GM19025 (cell line): Measurements from ENCODE around the gene LRMDA.

Experiments used
- ATAC-seq: cut with Tn5 transposase; IDR thresholded peaks from one replicate; pipeline ENCODE4 v1.9.1; 2021; ENCODE audit warnings: mild to moderate bottlenecking, low read depth, moderate library complexity; ENCODE audit not compliant: unreplicated experiment

The LRMDA gene

DNA sequence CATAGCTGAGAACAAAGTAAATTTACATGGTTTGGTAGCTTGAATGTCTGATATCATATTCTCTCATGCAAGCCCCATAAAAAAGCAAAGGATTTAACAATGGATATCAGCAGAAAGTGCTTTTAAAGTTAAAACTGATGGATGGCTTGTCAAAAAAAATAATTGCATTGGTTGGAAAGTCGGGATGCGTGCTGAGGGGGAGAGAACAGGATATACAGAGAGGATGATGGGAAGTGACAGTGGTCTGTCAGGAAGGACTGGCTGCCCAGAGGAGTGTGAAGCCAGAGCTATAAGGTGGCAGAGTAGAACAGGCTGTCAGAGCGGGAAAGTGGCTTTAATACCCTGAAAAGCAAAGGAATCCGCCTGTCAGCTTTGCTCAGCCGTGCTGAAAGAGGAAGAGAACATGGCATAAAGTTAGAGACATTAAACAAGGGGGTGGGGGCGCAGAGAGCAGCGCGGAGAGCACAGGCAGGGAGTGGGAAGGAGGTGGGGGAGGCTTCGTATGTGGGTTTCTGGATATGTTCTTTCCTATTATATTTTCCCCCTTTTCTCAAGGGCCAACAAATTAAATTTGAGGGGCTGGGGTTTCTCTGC, 493.0 kb downstream of the LRMDA start:
- ATAC-seq = no peak

DNA sequence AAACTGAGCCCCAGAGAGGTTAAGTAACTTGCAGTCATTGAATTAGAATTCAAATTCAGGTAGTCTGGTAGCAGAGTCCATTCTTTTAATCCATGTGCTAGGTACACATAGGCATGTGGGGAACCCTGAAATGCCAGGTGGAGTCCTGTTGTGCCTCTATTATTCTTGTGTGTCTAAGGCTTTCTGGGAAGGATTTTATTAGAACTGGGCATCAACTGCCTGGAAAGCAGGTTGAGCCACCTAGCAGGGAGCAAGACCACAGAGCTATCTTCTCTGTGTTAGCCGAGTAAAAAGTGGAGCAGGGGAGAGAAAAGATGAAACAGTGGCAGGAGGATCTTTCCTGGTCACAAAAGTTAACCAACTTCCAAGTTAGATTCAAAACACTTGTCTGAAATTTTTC, 494.6 kb downstream of the LRMDA start:
- no peak for ATAC-seq

- ATAC-seq = no peak
These were observed 495.3 kb downstream of the LRMDA start for GRCh38 chr10:75926763-75927162.

DNA sequence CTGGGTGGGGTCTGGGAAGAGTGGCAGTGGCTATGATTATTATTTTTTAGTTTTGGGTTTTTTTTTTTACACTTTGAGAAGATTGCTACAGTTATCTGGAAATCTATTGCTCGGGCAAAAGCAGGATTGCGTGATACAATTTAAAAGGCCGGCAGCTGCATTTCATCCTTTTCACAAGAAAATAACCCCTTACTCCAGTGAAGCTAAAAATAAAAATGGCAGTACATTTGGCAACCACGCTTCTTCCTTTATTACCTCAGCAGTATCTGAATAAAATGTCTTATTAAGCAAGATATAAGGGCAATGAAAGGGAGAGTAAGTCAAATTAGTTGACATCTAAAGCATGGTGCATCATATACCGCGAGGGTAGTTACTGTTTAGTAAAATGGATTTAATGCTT, 496.8 kb downstream of the LRMDA start:
- no peak for ATAC-seq

GRCh38 chr10:75929630-75930161, 498.3 kb downstream of the LRMDA start:
- ATAC-seq = no peak

GRCh38 chr10:75932921-75933320, 501.5 kb downstream of the LRMDA start:
- ATAC-seq = peak; percentile 63

- ATAC-seq = no peak
These were observed 503.8 kb downstream of the LRMDA start for GRCh38 chr10:75935240-75935639.

DNA sequence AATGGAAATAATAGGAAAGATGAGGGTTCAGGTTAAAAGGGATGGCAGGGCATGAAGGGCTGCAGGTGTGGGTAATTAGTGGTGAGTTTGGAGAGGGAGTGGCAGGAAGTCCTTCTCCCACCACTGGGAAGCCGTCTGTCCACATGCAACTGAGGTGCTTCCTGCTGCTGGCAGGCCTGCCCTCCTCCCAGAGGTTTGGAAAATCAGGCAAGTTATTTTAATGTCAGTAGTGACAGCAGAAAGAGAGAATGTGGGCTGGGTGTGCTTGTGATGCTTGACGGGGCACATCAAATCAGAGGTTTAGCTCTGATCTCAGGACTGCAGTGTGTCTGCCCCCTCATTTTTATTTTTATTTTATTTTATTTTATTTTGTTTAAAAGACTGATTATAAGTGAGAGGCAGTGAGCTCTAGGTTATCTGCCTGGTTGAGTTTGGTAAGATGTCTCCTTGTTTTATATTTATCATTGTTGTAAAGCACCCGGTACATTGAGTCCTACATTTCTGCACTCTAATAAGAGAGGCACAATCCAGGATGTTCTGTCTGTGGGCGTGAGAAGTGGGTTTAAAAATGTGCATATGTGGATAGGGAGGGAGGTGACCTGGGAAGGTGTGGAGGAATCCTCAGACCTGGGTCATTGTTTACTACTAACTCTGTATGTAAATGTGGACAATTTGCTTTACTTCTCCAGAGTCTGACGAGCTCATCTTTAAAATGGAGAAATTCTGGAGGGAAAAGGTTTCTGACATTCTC, 504.4 kb downstream of the LRMDA start:
- ATAC-seq = no peak

GRCh38 chr10:75936841-75937240, 505.4 kb downstream of the LRMDA start:
- no peak for ATAC-seq

DNA sequence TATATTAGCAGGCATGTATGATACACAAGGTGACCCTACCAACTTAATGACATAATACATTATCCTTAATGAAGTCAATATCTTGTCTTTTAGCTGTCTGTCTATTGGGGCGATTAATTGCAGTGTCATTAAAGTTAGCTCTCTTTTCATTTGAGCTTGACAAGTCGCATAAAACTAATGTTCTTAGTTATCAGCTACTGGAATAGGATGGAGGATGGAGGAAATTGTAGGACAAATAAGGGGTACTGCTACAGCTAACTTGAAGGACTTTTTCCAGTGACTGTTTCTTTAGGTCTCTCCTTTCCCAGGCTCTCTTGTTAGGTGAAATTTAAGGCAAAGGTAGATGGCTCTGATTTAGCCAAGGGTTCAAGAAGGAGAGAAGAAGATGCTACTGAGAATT, 506.4 kb downstream of the LRMDA start:
- no peak for ATAC-seq

GRCh38 chr10:75938380-75939122, 507.1 kb downstream of the LRMDA start:
- ATAC-seq = no peak

DNA sequence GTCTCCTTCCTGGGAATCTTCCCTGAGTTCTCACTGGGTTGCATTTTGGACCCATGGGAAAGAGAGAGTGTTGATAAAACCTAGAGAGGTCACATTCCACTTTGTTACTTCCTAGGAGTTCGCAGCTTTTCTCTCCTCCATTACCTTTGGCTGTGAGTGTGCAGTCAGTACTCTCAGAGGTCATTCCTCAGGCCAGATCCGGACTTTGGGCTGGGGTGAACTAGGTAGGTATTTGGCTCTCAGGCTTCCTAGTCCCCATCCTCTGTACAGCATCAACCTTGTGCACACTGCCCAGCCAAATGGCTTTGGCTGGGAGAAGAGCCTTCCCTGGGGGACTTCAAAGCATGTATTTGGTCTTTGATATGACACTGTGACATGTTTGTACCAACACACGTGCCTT, 508.1 kb downstream of the LRMDA start:
- no peak for ATAC-seq

DNA sequence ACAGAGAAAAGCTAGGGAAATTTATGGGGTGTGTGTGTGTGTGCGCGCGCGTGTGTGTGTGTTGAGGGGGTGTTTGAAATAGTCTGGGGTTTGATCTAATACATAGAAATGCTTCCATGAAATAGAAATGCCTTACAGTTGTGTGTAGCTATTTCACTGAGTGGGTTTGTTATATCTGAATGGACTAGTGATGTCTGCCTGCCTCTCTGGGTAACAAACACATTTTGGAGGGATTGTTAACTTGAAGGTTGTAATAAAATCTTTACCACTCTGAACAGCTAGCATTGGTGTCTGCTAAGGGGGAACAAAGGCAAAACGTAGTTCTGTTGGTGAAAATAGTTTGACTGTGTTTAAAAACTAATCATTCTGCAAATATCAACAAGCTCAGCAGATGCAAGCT, 509.3 kb downstream of the LRMDA start:
- ATAC-seq = no peak

- no peak for ATAC-seq
These were observed 509.9 kb downstream of the LRMDA start for GRCh38 chr10:75941223-75941801.

DNA sequence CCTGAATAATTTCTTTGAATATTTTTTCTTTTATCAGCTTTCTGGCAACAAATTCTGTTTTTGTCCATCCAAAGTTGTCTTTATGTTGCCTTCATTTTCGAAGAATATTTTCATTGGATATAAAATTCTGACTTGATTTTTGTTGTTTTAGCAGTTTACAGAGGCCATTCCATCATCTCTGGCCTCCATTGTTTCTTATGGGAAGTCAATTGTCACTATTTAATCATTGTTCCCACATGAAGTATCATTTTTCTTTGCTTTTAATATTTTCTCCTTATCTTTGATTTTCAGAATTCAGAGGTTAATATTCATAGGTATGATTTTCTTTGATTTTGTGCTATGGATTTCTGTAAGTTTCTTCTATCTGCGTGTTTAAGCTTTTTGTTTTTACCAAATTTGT, 512.6 kb downstream of the LRMDA start:
- no peak for ATAC-seq

- no peak for ATAC-seq
These were observed 517.2 kb downstream of the LRMDA start for GRCh38 chr10:75948583-75948982.

- ATAC-seq = no peak
These were observed 518.9 kb downstream of the LRMDA start for GRCh38 chr10:75950307-75950706.

- ATAC-seq = no peak
These were observed 519.7 kb downstream of the LRMDA start for GRCh38 chr10:75950997-75951589.

- no peak for ATAC-seq
These were observed 520.2 kb downstream of the LRMDA start for GRCh38 chr10:75951627-75952026.

- no peak for ATAC-seq
These were observed 520.7 kb downstream of the LRMDA start for GRCh38 chr10:75952093-75952492.

GRCh38 chr10:75954486-75954885, 523.1 kb downstream of the LRMDA start:
- ATAC-seq = no peak
